Endothelial cell of umbilical vein (primary cell): ENCODE data around the gene SLC25A13. TPM values are rescaled to one million over a fixed set of nuclear protein-coding genes. Genes with fewer than 3 reads are reported as not detected.

Experiments used
- BruUV-seq: library from RNA; stranded (reverse); fragments of 400-500 nt; replicated peaks from 2 replicates; lab custom pipeline; 2021; lab: Mats Ljungman, UMichigan
- CTCF ChIA-PET: fragments of 300-600, 350-600 bp; sonication (Branson Sonifier 250); formaldehyde crosslinking; loops from one replicate; lab custom pipeline; 2021; ENCODE audit warnings: antibody characterized with exemption, inconsistent platforms; lab: Charles Lee
- POLR2A ChIA-PET: fragments of 300-600, 350-600 bp; sonication (Branson Sonifier 250); formaldehyde crosslinking; loops from one replicate; lab custom pipeline; 2021; ENCODE audit warnings: antibody characterized with exemption, inconsistent platforms; lab: Charles Lee
- DNase-seq: peaks from one replicate; pipeline ENCODE4 v3.0.0-alpha.2; 2011; ENCODE audit warnings: low read depth, low spot score
- FAIRE-seq: peaks from 2 replicates; lab custom pipeline; 2011; peaks lifted over from hg19 to GRCh38; lab: Jason Lieb, UNC
- H2AFZ ChIP-seq: 2 replicates; pipeline ENCODE4 v1.6.0; 2012; ENCODE audit warnings: low read depth, low read length, control low read depth, inconsistent platforms
- H3K27ac ChIP-seq: 2 replicates; pipeline ENCODE4 v1.5.1; 2011; ENCODE audit warnings: low read depth, mild to moderate bottlenecking, control low read depth, low read length, moderate library complexity; ENCODE audit not compliant: insufficient read depth
- H3K27me3 ChIP-seq, 2 experiments: 2 replicates each; pipeline versions ENCODE4 v1.6.0 to v1.6.1; 2011; ENCODE audit warnings: low read length in 2 of 2, mixed read lengths in 1 of 2; ENCODE audit not compliant: control insufficient read depth in 2 of 2, insufficient read depth in 2 of 2
- H3K36me3 ChIP-seq, 2 experiments: 2 replicates in 1 of 2; 3 replicates in 1 of 2; pipeline ENCODE4 v1.5.1; 2011; ENCODE audit warnings: low read length in 2 of 2, mild to moderate bottlenecking in 1 of 2, moderate library complexity in 1 of 2; ENCODE audit not compliant: control insufficient read depth in 2 of 2, insufficient read depth in 2 of 2; ENCODE audit errors: extremely low read depth in 1 of 2
- H3K4me1 ChIP-seq: 3 replicates; pipeline ENCODE4 v1.5.1; 2011; ENCODE audit warnings: mild to moderate bottlenecking, low read length; ENCODE audit not compliant: control insufficient read depth, insufficient read depth; ENCODE audit errors: extremely low read depth
- H3K4me2 ChIP-seq: 2 replicates; pipeline ENCODE4 v1.6.1; 2011; ENCODE audit warnings: low read length, control low read depth, mixed read lengths; ENCODE audit not compliant: insufficient read depth
- H3K4me3 ChIP-seq, 3 experiments: fragments of 200-600 bp in 1 of 3; sonication (generic), shearing (Covaris generic) in 1 of 3; replicated peaks in 1 of 3; 2 replicates each; pipeline ENCODE4 v1.5.1; 2011 to 2016; ENCODE audit warnings: control low read depth in 3 of 3, low read length in 3 of 3, mild to moderate bottlenecking in 2 of 3, inconsistent platforms in 1 of 3, low read depth in 1 of 3, moderate library complexity in 1 of 3; ENCODE audit not compliant: insufficient read depth in 1 of 3
- H3K79me2 ChIP-seq: 2 replicates; pipeline ENCODE4 v1.6.0; 2012; ENCODE audit warnings: low read length, inconsistent platforms; ENCODE audit not compliant: control insufficient read depth, insufficient read depth
- H3K9ac ChIP-seq: replicated peaks from 2 replicates; pipeline ENCODE3; 2011; ENCODE audit warnings: low read length, control low read depth; ENCODE audit not compliant: insufficient read depth; ENCODE audit errors: extremely low read depth
- H3K9me1 ChIP-seq: replicated peaks from 3 replicates; pipeline ENCODE4 v1.6.0; 2011; ENCODE audit warnings: mild to moderate bottlenecking, low read length; ENCODE audit not compliant: control insufficient read depth, insufficient read depth; ENCODE audit errors: extremely low read depth
- H3K9me3 ChIP-seq: replicated peaks from 2 replicates; pipeline ENCODE4 v1.5.1; 2012; ENCODE audit warnings: low read length, inconsistent platforms; ENCODE audit not compliant: control insufficient read depth, insufficient read depth
- H4K20me1 ChIP-seq: replicated peaks from 2 replicates; pipeline ENCODE3; 2011; ENCODE audit warnings: mild to moderate bottlenecking, low read length; ENCODE audit not compliant: control insufficient read depth, insufficient read depth; ENCODE audit errors: extremely low read depth
- EZH2 ChIP-seq: IDR thresholded peaks from 2 replicates; pipeline ENCODE4 v1.6.1; 2012; ENCODE audit warnings: borderline replicate concordance, low read depth, mild to moderate bottlenecking, moderate library complexity, low read length, inconsistent platforms; ENCODE audit not compliant: severe bottlenecking
- FOS ChIP-seq: IDR thresholded peaks from 2 replicates; pipeline ENCODE4 v1.6.1; 2011; ENCODE audit warnings: mild to moderate bottlenecking, low read length, moderate library complexity, borderline replicate concordance; ENCODE audit not compliant: insufficient read depth
- GATA2 ChIP-seq: IDR thresholded peaks from 2 replicates; pipeline ENCODE4 v1.7.0; 2011; ENCODE audit warnings: low read depth, mild to moderate bottlenecking, moderate library complexity, mixed read lengths, low read length; ENCODE audit not compliant: insufficient read length, insufficient read depth
- JUN ChIP-seq: IDR thresholded peaks from 2 replicates; pipeline ENCODE4 v1.6.1; 2011; ENCODE audit warnings: borderline replicate concordance, low read depth; ENCODE audit not compliant: insufficient read length, insufficient read depth
- MYC ChIP-seq: IDR thresholded peaks from one replicate; pipeline ENCODE4 v1.6.1; 2011; ENCODE audit warnings: mild to moderate bottlenecking, low read depth, low read length
- POLR2A ChIP-seq: IDR thresholded peaks from 2 replicates; pipeline ENCODE4 v1.6.1; 2012; ENCODE audit warnings: low read depth, mild to moderate bottlenecking, control low read depth, low read length
- POLR2AphosphoS5 ChIP-seq: IDR thresholded peaks from 2 replicates; pipeline ENCODE4 v1.6.1; 2012; ENCODE audit warnings: low read depth, mild to moderate bottlenecking, control low read depth, low read length, moderate library complexity; ENCODE audit not compliant: insufficient read depth
- dilution Hi-C: fragments of 300-500 bp; cut with MboI; formaldehyde crosslinking; loops from one replicate; pipeline ENCODE4 v1.15.0; 2019; ENCODE audit warnings: low sequenced_read_pairs; ENCODE audit not compliant: extremely low pct_ligation_motif_present
- intact Hi-C: fragments of 100-400 bp; cut with micrococcal nuclease; formaldehyde crosslinking; loops from one replicate; pipeline ENCODE4 v1.10.0; 2022
- polyA plus RNA-seq, 4 experiments: library from polyadenylated mRNA; depleted of rRNA in 3 of 4; stranded (reverse) in 3 of 4; unstranded in 1 of 4; fragments of >200 nt; gene quantifications; 2 replicates each; pipeline versions ENCODE4 v1.2.1 to v1.2.3, GENCODE V29; 2011 to 2012; ENCODE audit warnings: missing spikeins in 1 of 4
- total RNA-seq: library from RNA; stranded (reverse); gene quantifications from 2 replicates; pipeline ENCODE4 v1.2.3, GENCODE V29; 2021
- TF ChIP-seq, protein P1 (sequence below): IDR thresholded peaks from 2 replicates; pipeline ENCODE4 v1.6.1; 2011; ENCODE audit not compliant: insufficient read depth, insufficient read length
- TF ChIP-seq, protein P2 (sequence below), 2 donors: IDR thresholded peaks; 1 replicate in 1 of 2; 2 replicates in 1 of 2; pipeline ENCODE4 v1.5.1; 2011; ENCODE audit warnings: low read length in 2 of 2, mild to moderate bottlenecking in 2 of 2, moderate library complexity in 2 of 2, control low read depth in 1 of 2, inconsistent platforms in 1 of 2, low read depth in 1 of 2; ENCODE audit not compliant: insufficient read depth in 1 of 2; ENCODE audit errors: extremely low read depth in 1 of 2

Gene SLC25A13
- total and polyA plus RNA-seq, 2 donors (not counting 3 experiments of a cell fraction or from before 2014, with no cell fraction given): 13.2 to 34.4 TPM

DNA sequence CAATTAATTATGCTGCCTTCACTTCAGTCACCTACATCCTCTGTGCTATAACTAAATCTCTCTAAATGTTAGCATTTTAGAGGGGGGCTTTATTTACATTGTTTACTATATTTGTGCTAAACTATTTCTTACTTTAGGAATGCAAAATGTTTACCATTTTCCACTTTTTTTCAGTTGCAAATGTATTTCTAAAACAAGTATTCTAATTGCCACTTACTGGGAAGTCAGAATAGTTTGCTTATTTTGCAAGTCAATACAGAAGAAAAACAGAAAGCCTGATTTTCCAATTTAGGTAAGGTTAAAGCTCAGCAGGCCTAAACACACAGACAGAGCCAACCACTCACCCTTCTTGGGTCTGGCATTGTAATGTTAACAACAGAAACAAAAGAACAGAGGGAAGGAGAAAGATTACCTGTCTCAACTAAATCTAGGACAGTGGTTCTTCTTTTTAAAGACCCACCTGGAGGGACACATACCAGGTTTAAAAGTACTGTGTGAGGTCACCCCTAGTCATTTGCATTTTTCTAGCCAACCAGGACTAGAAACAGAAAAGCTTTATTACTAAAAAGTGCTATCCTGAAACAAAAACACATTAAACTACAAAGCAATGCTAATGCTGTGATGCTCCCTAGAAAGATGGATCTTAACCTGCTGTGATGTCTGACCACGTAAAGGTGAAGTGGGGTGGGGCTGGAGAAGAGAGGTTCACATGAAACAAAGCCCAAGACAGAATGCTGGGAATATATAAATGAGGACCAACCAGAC is 178.2 kb downstream of the SLC25A13 start:
- ChIA-PET POLR2A (interaction anchor here (0.5 kb wide), 1 partner anchor 25 kb away, joined by 14 read pairs; no protein-coding TSS in a partner anchor), CTCF (no interaction called here)
- H2AFZ ChIP-seq: no peak overlapping the region
- no peaks in the 10 kb centered on the region for H3K4me1 ChIP-seq
- no peaks in the 10 kb centered on the region for H4K20me1 ChIP-seq
- H3K9me3 ChIP-seq: no peaks in the 10 kb centered on the region
- H3K36me3 ChIP-seq: no peaks in the 10 kb centered on the region
- FAIRE-seq (no peak), DNase-seq (no peak)
- H3K9me1 ChIP-seq: no peaks in the 10 kb centered on the region
- no peaks in the 10 kb centered on the region for H3K79me2 ChIP-seq
- H3K4me3 ChIP-seq: no peak overlapping the region
- no peak overlapping the region for H3K4me2 ChIP-seq
- H3K27ac ChIP-seq: no peak overlapping the region
- no TSS peak for BruUV-seq
- intact Hi-C loops: no loop called here
- no peaks in the 10 kb centered on the region for H3K27me3 ChIP-seq
- dilution Hi-C loops: no loop called here
- no peak overlapping the region for H3K9ac ChIP-seq
- TF ChIP-seq JUN: no peak
- no peak for TF ChIP-seq EZH2
- TF ChIP-seq, protein P1, sequence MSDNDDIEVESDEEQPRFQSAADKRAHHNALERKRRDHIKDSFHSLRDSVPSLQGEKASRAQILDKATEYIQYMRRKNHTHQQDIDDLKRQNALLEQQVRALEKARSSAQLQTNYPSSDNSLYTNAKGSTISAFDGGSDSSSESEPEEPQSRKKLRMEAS: no peak
- TF ChIP-seq POLR2A: no peak
- TF ChIP-seq FOS: no peak
- no peak for TF ChIP-seq GATA2
- TF ChIP-seq, protein P2, sequence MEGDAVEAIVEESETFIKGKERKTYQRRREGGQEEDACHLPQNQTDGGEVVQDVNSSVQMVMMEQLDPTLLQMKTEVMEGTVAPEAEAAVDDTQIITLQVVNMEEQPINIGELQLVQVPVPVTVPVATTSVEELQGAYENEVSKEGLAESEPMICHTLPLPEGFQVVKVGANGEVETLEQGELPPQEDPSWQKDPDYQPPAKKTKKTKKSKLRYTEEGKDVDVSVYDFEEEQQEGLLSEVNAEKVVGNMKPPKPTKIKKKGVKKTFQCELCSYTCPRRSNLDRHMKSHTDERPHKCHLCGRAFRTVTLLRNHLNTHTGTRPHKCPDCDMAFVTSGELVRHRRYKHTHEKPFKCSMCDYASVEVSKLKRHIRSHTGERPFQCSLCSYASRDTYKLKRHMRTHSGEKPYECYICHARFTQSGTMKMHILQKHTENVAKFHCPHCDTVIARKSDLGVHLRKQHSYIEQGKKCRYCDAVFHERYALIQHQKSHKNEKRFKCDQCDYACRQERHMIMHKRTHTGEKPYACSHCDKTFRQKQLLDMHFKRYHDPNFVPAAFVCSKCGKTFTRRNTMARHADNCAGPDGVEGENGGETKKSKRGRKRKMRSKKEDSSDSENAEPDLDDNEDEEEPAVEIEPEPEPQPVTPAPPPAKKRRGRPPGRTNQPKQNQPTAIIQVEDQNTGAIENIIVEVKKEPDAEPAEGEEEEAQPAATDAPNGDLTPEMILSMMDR (IDR thresholded peaks at IDR 0.05; ENCODE audit: extremely low read depth in 1 of 2, insufficient read depth in 1 of 2, low read depth in 1 of 2, low read length in 2 of 2): no peak
- TF ChIP-seq POLR2AphosphoS5: no peak
- no peak for TF ChIP-seq MYC
